BJ (cell line): ENCODE data around the gene STRN4. TPM values are rescaled to one million over a fixed set of nuclear protein-coding genes. Genes with fewer than 3 reads are reported as not detected.

Experiments
- CTCF ChIA-PET: fragments of 350-600 bp; formaldehyde crosslinking; extraction: SDS; loops from one replicate; lab custom pipeline; 2021; ENCODE audit warnings: antibody characterized with exemption, inconsistent platforms; lab: Yijun Ruan, JAX
- POLR2A ChIA-PET: fragments of 300-600 bp; sonication (Branson Sonifier 250); formaldehyde crosslinking; extraction: SDS; loops from one replicate; lab custom pipeline; 2021; ENCODE audit warnings: antibody characterized with exemption; lab: Charles Lee
- DNase-seq: peaks from one replicate; pipeline ENCODE4 v3.0.0-alpha.2; 2011; ENCODE audit warnings: low read depth
- H3K27me3 ChIP-seq: 2 replicates; pipeline ENCODE4 v1.6.0; 2011; ENCODE audit warnings: low read length; ENCODE audit not compliant: control insufficient read depth, insufficient read depth
- H3K36me3 ChIP-seq: 2 replicates; pipeline ENCODE4 v1.5.1; 2011; ENCODE audit warnings: low read length; ENCODE audit not compliant: control insufficient read depth, insufficient read depth
- H3K4me3 ChIP-seq: 2 replicates; pipeline ENCODE4 v1.5.1; 2011; ENCODE audit warnings: low read depth, mild to moderate bottlenecking, control low read depth, low read length
- CTCF ChIP-seq: IDR thresholded peaks from 2 replicates; pipeline ENCODE4 v1.5.1; 2011; ENCODE audit warnings: low read depth, mild to moderate bottlenecking, control low read depth, inconsistent platforms, low read length, moderate library complexity; ENCODE audit not compliant: insufficient read depth
- polyA plus RNA-seq: library from polyadenylated mRNA; depleted of rRNA; stranded (reverse); fragments of >200 nt; gene quantifications from 2 replicates; pipeline ENCODE4 v1.2.3, GENCODE V29; 2011

The STRN4 gene
- polyA plus RNA-seq, 1 experiment: 78.6 TPM

DNA sequence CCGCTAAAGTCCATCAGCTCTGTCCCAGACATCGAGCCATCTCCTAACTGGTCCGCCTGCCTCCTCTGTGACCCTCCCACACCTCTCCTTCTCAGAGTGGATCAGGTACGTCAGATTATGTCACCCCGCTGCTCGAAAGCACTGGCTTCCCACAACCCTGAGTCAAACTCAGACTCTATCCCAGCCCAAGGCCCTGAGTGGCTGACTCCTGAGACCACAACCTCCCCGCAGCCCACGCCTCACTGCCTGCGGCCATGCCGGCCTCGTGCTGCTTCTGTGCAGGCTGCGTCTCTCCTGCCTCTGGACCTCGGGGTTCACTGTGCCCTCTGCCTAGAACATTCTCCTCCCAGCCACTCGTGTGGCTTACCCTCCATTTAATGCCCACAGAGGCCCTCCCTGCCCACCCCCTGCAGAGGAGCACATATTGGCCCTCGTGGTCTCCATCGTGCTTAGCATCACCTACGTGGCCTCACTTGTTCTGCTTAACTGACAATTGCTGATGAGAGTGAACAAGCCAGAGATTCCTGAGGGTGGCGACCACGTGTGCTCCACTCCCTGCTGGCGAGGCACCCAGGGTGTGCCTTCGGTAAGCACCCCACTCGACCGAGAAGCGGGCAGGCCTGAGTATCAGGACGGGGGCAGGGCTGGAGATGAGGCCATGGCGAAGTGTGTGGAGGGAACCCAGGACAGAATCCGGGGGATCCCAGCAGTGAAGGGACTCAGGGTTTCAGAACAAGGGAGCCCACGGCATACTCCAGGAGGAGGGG is 13.9 kb downstream of the STRN4 start:
- Histone ChIP-seq H3K4me3 (no peak overlapping the region), H3K27me3 (no peaks in the 10 kb centered on the region), H3K36me3 (peaks cover 59% of the 10 kb centered on the region)
- ChIA-PET POLR2A (no interaction called here), CTCF (interaction anchor here (1.0 to 6.3 kb wide), 2 partner anchors 9 to 28 kb away, joined by 3 to 77 read pairs; partner anchors contain the start of gene FKRP)
- TF ChIP-seq CTCF: no peak
- no peak for DNase-seq

DNA sequence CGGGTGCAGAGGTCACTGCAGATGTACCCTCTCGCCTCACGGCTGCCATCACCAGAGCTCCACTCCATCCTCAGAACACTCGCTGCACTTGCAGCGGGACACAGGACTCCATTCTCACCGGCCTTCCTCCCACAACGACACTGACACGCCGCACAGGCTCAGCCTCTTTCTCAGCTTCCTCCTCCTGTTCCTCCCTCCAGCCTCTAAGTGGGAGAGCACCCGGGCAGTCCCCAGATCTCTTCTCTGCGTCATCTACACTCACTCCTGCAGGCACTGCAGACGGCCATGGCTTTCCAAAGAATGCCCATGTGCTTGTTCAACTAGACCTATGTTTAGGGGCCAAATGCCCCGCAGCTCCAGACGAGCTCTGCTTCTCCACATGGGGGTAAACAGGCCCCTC is 14.7 kb downstream of the STRN4 start:
- CTCF ChIA-PET: interaction anchor here (0.6 to 6.3 kb wide), 5 partner anchors 10 to 44 kb away, joined by 3 to 77 read pairs (median 4); partner anchors contain the start of gene FKRP
- DNase-seq: no peak
- Histone ChIP-seq H3K27me3 (no peaks in the 10 kb centered on the region), H3K4me3 (no peak overlapping the region), H3K36me3 (peaks cover 57% of the 10 kb centered on the region)
- no peak for TF ChIP-seq CTCF
- POLR2A ChIA-PET: no interaction called here

GRCh38 chr19:46731007-46731501 is 15.2 kb downstream of the STRN4 start:
- Histone ChIP-seq H3K36me3 (peaks cover 59% of the 10 kb centered on the region), H3K4me3 (no peak overlapping the region), H3K27me3 (no peaks in the 10 kb centered on the region)
- CTCF ChIA-PET: interaction anchor here (1.0 to 6.3 kb wide), 5 partner anchors 10 to 27 kb away, joined by 3 to 77 read pairs (median 27); partner anchors contain the start of gene FKRP
- no peak for TF ChIP-seq CTCF
- peak; percentile 50 for DNase-seq
- POLR2A ChIA-PET: no interaction called here

GRCh38 chr19:46730595-46730994 is 15.7 kb downstream of the STRN4 start:
- Histone ChIP-seq H3K27me3 (no peaks in the 10 kb centered on the region), H3K4me3 (no peak overlapping the region), H3K36me3 (peaks cover 64% of the 10 kb centered on the region)
- ChIA-PET POLR2A (interaction anchor here (0.6 kb wide), 1 partner anchor 544 kb away, joined by 3 read pairs; the partner anchor contains the start of gene INAFM1), CTCF (interaction anchor here (1.3 to 6.3 kb wide), 4 partner anchors 11 to 26 kb away, joined by 4 to 77 read pairs (median 32); partner anchors contain the start of gene FKRP)
- TF ChIP-seq CTCF: no peak
- DNase-seq: no peak

- Histone ChIP-seq H3K4me3 (no peak overlapping the region), H3K27me3 (no peaks in the 10 kb centered on the region), H3K36me3 (peaks cover 68% of the 10 kb centered on the region)
- CTCF ChIA-PET: interaction anchor here (1.3 to 6.3 kb wide), 4 partner anchors 10 to 26 kb away, joined by 4 to 77 read pairs (median 32); partner anchors contain the start of gene FKRP
- no peak for TF ChIP-seq CTCF
- no peak for DNase-seq
- POLR2A ChIA-PET: interaction anchor here (0.6 kb wide), 1 partner anchor 545 kb away, joined by 3 read pairs; the partner anchor contains the start of gene INAFM1
Observed at GRCh38 chr19:46730187-46730586, 16.1 kb downstream of the STRN4 start.
